ENCODE measurements around the gene GRAP2.
A peak's percentile ranks its signal among the peaks of the same experiment; 100 is the strongest.
"Not testable (repeated sequence)": the region's sequence is repeated elsewhere in the genome, so short reads cannot be mapped to it uniquely, and the experiment has no call there.

The GRAP2 gene

GRCh38 chr22:39946503-39947219 is 45.8 kb downstream of the GRAP2 start:
- DNase-seq (ENCODE audit: low spot score): peak; percentile 88

- DNase-seq (ENCODE audit: low spot score): peak; percentile 47
These were observed 46.6 kb downstream of the GRAP2 start for GRCh38 chr22:39947220-39948216.

GRCh38 chr22:39949964-39950737 is 49.3 kb downstream of the GRAP2 start:
- no peak for DNase-seq (ENCODE audit: low spot score)

- DNase-seq (ENCODE audit: low spot score): not testable (repeated sequence)
These were observed 50.9 kb downstream of the GRAP2 start for GRCh38 chr22:39951603-39952293.

- no peak for DNase-seq (ENCODE audit: low spot score)
These were observed 51.5 kb downstream of the GRAP2 start for GRCh38 chr22:39952347-39952746.

- no peak for DNase-seq (ENCODE audit: low spot score)
These were observed 52.2 kb downstream of the GRAP2 start for GRCh38 chr22:39953101-39953500.

- DNase-seq (ENCODE audit: low spot score): no peak
These were observed 53.7 kb downstream of the GRAP2 start for GRCh38 chr22:39954584-39955055.

- DNase-seq (ENCODE audit: low spot score): no peak
These were observed 54.8 kb downstream of the GRAP2 start for GRCh38 chr22:39955675-39956074.

- no peak for DNase-seq (ENCODE audit: low spot score)
These were observed 56.2 kb downstream of the GRAP2 start for GRCh38 chr22:39956932-39957664.

- no peak for DNase-seq (ENCODE audit: low spot score)
These were observed 57.3 kb downstream of the GRAP2 start for GRCh38 chr22:39958009-39958711.

GRCh38 chr22:39958949-39959639 is 58.2 kb downstream of the GRAP2 start:
- DNase-seq (ENCODE audit: low spot score): peak; percentile 31

GRCh38 chr22:39959640-39960447 is 59.0 kb downstream of the GRAP2 start, which contains the start of gene TMA7B:
Gene TMA7B, plus strand, starts transcription at chr22:39960397. Its CDS starts 3,978 bp downstream, at chr22:39964375.
- peak; percentile 41 for DNase-seq (ENCODE audit: low spot score)

GRCh38 chr22:39960791-39961746 is 60.2 kb downstream of the GRAP2 start:
- peak; percentile 78 for DNase-seq (ENCODE audit: low spot score)

- no peak for DNase-seq (ENCODE audit: low spot score)
These were observed 61.2 kb downstream of the GRAP2 start for GRCh38 chr22:39962071-39962470.

GRCh38 chr22:39965748-39966147 is 64.9 kb downstream of the GRAP2 start:
- peak; percentile 75 for DNase-seq (ENCODE audit: low spot score)

- DNase-seq (ENCODE audit: low spot score): no peak
These were observed 65.6 kb downstream of the GRAP2 start for GRCh38 chr22:39966470-39966869.

GRCh38 chr22:39967103-39967829 is 66.4 kb downstream of the GRAP2 start:
- DNase-seq (ENCODE audit: low spot score): peak; percentile 68

All from hematopoietic multipotent progenitor cell treated with erythropoietin and hydrocortisone succinate and interleukin-3 and kit ligand, for 15 days (in vitro differentiated cells).